ENCODE data around the gene NAV2.

DNA sequence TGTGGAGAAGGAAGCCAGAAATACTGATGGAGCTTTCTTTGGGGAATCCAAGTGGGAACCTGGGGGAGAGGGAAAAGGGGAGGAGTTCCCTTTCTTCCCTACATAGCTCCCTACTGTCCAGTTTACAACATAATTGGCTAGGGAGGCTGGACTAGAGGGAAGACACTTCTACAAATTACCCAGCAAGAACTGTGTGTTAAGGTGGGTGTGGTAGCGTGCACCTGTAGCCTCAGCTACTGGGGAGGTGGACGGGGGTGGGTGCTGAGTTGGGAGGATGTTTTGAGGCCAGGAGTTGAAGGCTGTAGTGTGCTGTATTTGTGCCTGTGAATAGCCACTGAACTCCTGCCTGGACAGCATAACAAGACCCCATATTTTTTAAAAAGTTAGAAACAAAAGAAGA is 74.0 kb downstream of the NAV2 start:
- TF ChIP-seq CTCF (optimal IDR thresholded peaks at IDR 0.05 in 1 of 3, IDR thresholded peaks at IDR 0.05 in 1 of 3, conservative IDR thresholded peaks at IDR 0.05 in 1 of 3; ENCODE audit: extremely low read depth in 1 of 3, insufficient read depth in 2 of 3, low read length in 3 of 3) (no peak), EZH2 (IDR thresholded peaks at IDR 0.05; ENCODE audit: low read length) (no peak)
